Fibroblast of lung (primary cell): Measurements from ENCODE around the gene RNF150.

Experiments
- EZH2 ChIP-seq: IDR thresholded peaks from 2 replicates; pipeline ENCODE4 v1.5.1; 2012; ENCODE audit warnings: low read length, control low read depth, mild to moderate bottlenecking; ENCODE audit errors: missing control alignments
- TF ChIP-seq, protein P1 (sequence below), 2 donors: IDR thresholded peaks in 1 of 2; conservative IDR thresholded peaks in 1 of 2; 1 replicate in 1 of 2; 2 replicates in 1 of 2; pipeline ENCODE4 v1.5.1; 2011 to 2012; ENCODE audit warnings: low read length in 2 of 2, control low read depth in 1 of 2, inconsistent platforms in 1 of 2, low read depth in 1 of 2, mild to moderate bottlenecking in 1 of 2

DNA sequence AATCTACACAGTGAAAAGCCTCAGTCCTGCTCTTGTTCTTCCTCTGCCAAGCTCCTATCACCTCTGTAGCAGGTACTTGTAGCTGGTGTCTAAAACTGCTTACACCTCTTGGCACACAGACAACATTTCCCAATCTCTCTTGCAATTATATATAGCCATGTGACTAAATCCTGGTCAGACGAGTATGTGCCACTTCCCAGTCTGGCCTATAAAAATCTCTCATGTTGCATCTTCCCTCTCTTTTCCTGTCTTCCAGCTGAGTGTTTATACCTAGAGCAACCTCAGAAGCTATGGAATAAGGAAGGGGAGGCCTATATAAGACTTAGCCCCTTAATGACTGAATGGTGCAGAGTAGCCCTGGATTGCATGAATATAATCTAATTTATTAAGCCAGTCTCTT, 105.8 kb downstream of the RNF150 start:
- no peak for TF ChIP-seq EZH2
- TF ChIP-seq, protein P1, sequence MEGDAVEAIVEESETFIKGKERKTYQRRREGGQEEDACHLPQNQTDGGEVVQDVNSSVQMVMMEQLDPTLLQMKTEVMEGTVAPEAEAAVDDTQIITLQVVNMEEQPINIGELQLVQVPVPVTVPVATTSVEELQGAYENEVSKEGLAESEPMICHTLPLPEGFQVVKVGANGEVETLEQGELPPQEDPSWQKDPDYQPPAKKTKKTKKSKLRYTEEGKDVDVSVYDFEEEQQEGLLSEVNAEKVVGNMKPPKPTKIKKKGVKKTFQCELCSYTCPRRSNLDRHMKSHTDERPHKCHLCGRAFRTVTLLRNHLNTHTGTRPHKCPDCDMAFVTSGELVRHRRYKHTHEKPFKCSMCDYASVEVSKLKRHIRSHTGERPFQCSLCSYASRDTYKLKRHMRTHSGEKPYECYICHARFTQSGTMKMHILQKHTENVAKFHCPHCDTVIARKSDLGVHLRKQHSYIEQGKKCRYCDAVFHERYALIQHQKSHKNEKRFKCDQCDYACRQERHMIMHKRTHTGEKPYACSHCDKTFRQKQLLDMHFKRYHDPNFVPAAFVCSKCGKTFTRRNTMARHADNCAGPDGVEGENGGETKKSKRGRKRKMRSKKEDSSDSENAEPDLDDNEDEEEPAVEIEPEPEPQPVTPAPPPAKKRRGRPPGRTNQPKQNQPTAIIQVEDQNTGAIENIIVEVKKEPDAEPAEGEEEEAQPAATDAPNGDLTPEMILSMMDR (conservative IDR thresholded peaks at IDR 0.05 in 1 of 2, IDR thresholded peaks at IDR 0.05 in 1 of 2; ENCODE audit: low read depth in 1 of 2, low read length in 2 of 2) = no peak
